Activated B cell treated with CpG ODN at 0.5 μM for 24 hours (primary cell): ENCODE results near the gene COL9A3. TPM values are rescaled to one million over a fixed set of nuclear protein-coding genes. Genes with fewer than 3 reads are reported as not detected.

Experiments
- ATAC-seq: fragments of 200-7000 bp; cut with Tn5 transposase; one replicate; pipeline ENCODE4 v1.10.0; 2021; ENCODE audit warnings: low read depth, mild to moderate bottlenecking, moderate library complexity
- CTCF ChIA-PET: fragments of 350-600 bp; sonication (Branson Sonifier 250); formaldehyde crosslinking; loops from one replicate; lab custom pipeline; 2021; ENCODE audit warnings: antibody characterized with exemption; lab: Charles Lee
- POLR2A ChIA-PET: fragments of 350-600 bp; sonication (Branson Sonifier 250); formaldehyde crosslinking; loops from one replicate; lab custom pipeline; 2021; ENCODE audit warnings: antibody characterized with exemption; lab: Charles Lee
- DNase-seq: peaks from one replicate; pipeline ENCODE4 v3.0.0; 2022
- H3K27ac Mint-ChIP-seq: one replicate; pipeline ENCODE4 v1.8.0; 2020; ENCODE audit warnings: mixed read lengths
- H3K27me3 Mint-ChIP-seq: one replicate; pipeline ENCODE4 v1.8.0; 2021; ENCODE audit warnings: mixed read lengths
- H3K36me3 Mint-ChIP-seq: one replicate; pipeline ENCODE4 v1.8.0; 2021; ENCODE audit warnings: low read depth, mixed read lengths
- H3K4me1 Mint-ChIP-seq: one replicate; pipeline ENCODE4 v1.8.0; 2021; ENCODE audit warnings: mixed read lengths
- H3K4me3 Mint-ChIP-seq: one replicate; pipeline ENCODE4 v1.8.0; 2020; ENCODE audit warnings: mild to moderate bottlenecking, mixed read lengths
- H3K9me3 Mint-ChIP-seq: one replicate; pipeline ENCODE4 v1.8.0; 2020; ENCODE audit warnings: mixed read lengths
- intact Hi-C: fragments of 100-400 bp; cut with micrococcal nuclease; formaldehyde crosslinking; loops from one replicate; pipeline ENCODE4 v1.15.1; 2024
- total RNA-seq: library from RNA; stranded (reverse); gene quantifications from 2 replicates; pipeline ENCODE4 v1.2.3, GENCODE V29; 2022
- TF ChIP-seq, protein P1 (sequence below): fragments of 200-600 bp; IDR thresholded peaks from one replicate; pipeline ENCODE4 v1.8.0; 2022; ENCODE audit warnings: antibody characterized with exemption, mild to moderate bottlenecking

COL9A3 gene
- total RNA-seq, 1 donor from 2014 or later = 37.6 TPM

- Mint-ChIP-seq H3K9me3 (no peaks in the 10 kb centered on the region), H3K27me3 (no peaks in the 10 kb centered on the region), H3K4me1 (peaks cover 22% of the 10 kb centered on the region), H3K4me3 (no peak overlapping the region), H3K36me3 (no peaks in the 10 kb centered on the region), H3K27ac (no peak overlapping the region)
- ChIA-PET CTCF (no interaction called here), POLR2A (no interaction called here)
- TF ChIP-seq, protein P1, sequence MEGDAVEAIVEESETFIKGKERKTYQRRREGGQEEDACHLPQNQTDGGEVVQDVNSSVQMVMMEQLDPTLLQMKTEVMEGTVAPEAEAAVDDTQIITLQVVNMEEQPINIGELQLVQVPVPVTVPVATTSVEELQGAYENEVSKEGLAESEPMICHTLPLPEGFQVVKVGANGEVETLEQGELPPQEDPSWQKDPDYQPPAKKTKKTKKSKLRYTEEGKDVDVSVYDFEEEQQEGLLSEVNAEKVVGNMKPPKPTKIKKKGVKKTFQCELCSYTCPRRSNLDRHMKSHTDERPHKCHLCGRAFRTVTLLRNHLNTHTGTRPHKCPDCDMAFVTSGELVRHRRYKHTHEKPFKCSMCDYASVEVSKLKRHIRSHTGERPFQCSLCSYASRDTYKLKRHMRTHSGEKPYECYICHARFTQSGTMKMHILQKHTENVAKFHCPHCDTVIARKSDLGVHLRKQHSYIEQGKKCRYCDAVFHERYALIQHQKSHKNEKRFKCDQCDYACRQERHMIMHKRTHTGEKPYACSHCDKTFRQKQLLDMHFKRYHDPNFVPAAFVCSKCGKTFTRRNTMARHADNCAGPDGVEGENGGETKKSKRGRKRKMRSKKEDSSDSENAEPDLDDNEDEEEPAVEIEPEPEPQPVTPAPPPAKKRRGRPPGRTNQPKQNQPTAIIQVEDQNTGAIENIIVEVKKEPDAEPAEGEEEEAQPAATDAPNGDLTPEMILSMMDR = no peak
- intact Hi-C loops = no loop called here
- ATAC-seq (no peak), DNase-seq (no peak)
Observed at GRCh38 chr20:62772990-62773844, 43.6 kb upstream of the COL9A3 start.

GRCh38 chr20:62773845-62774714, 42.8 kb upstream of the COL9A3 start:
- no peak for ATAC-seq
- peaks cover 25% of the 10 kb centered on the region for H3K4me1 Mint-ChIP-seq
- intact Hi-C loops = no loop called here
- ChIA-PET CTCF (no interaction called here), POLR2A (no interaction called here)
- H3K27ac Mint-ChIP-seq = no peak overlapping the region
- H3K4me3 Mint-ChIP-seq = no peak overlapping the region
- H3K27me3 Mint-ChIP-seq = no peaks in the 10 kb centered on the region
- DNase-seq = no peak
- H3K9me3 Mint-ChIP-seq = no peaks in the 10 kb centered on the region
- no peaks in the 10 kb centered on the region for H3K36me3 Mint-ChIP-seq
- TF ChIP-seq, protein P1 = no peak

GRCh38 chr20:62774762-62775161, 42.1 kb upstream of the COL9A3 start:
- intact Hi-C loops = no loop called here
- Mint-ChIP-seq H3K27me3 (no peaks in the 10 kb centered on the region), H3K4me1 (peaks cover 25% of the 10 kb centered on the region), H3K36me3 (no peaks in the 10 kb centered on the region), H3K27ac (no peak overlapping the region), H3K9me3 (no peaks in the 10 kb centered on the region), H3K4me3 (no peak overlapping the region)
- DNase-seq (no peak), ATAC-seq (no peak)
- CTCF ChIA-PET = no interaction called here
- TF ChIP-seq, protein P1 = no peak
- POLR2A ChIA-PET = no interaction called here

GRCh38 chr20:62775206-62775605, 41.6 kb upstream of the COL9A3 start:
- no peak for ATAC-seq
- Mint-ChIP-seq H3K36me3 (no peaks in the 10 kb centered on the region), H3K9me3 (no peaks in the 10 kb centered on the region), H3K27me3 (no peaks in the 10 kb centered on the region), H3K4me1 (peaks cover 25% of the 10 kb centered on the region), H3K4me3 (no peak overlapping the region), H3K27ac (no peak overlapping the region)
- CTCF ChIA-PET = no interaction called here
- POLR2A ChIA-PET = no interaction called here
- intact Hi-C loops = no loop called here
- TF ChIP-seq, protein P1 = no peak
- DNase-seq = no peak
